ENCODE results near the gene AGBL3.

Gene AGBL3

GRCh38 chr7:135150072-135150782 lies 163.9 kb downstream of the AGBL3 start:
- no peak for DNase-seq

GRCh38 chr7:135151132-135151531 lies 164.8 kb downstream of the AGBL3 start:
- no peak for DNase-seq

GRCh38 chr7:135151533-135151932 lies 165.2 kb downstream of the AGBL3 start:
- DNase-seq: no peak

GRCh38 chr7:135152442-135152841 lies 166.1 kb downstream of the AGBL3 start:
- no peak for DNase-seq

- DNase-seq: no peak
These were observed 168.4 kb downstream of the AGBL3 start for GRCh38 chr7:135154734-135155133.

- no peak for DNase-seq
These were observed 170.0 kb downstream of the AGBL3 start for GRCh38 chr7:135156290-135156689.

- DNase-seq: no peak
These were observed 171.9 kb downstream of the AGBL3 start for GRCh38 chr7:135158141-135158655.

- no peak for DNase-seq
These were observed 172.6 kb downstream of the AGBL3 start for GRCh38 chr7:135158874-135159273.

- no peak for DNase-seq
These were observed 173.2 kb downstream of the AGBL3 start for GRCh38 chr7:135159359-135160085.

- no peak for DNase-seq
These were observed 174.0 kb downstream of the AGBL3 start for GRCh38 chr7:135160098-135160857.

- no peak for DNase-seq
These were observed 174.7 kb downstream of the AGBL3 start for GRCh38 chr7:135160858-135161653.

GRCh38 chr7:135161669-135162068 lies 175.4 kb downstream of the AGBL3 start:
- DNase-seq: no peak

- DNase-seq: no peak
These were observed 176.2 kb downstream of the AGBL3 start for GRCh38 chr7:135162382-135163001.

- DNase-seq: no peak
These were observed 178.2 kb downstream of the AGBL3 start for GRCh38 chr7:135164357-135165061.

GRCh38 chr7:135165862-135166261 lies 179.6 kb downstream of the AGBL3 start:
- DNase-seq: no peak

GRCh38 chr7:135166338-135166990 lies 180.2 kb downstream of the AGBL3 start:
- DNase-seq: no peak

GRCh38 chr7:135167365-135167917 lies 181.1 kb downstream of the AGBL3 start:
- no peak for DNase-seq

- DNase-seq: no peak
These were observed 181.7 kb downstream of the AGBL3 start for GRCh38 chr7:135168001-135168400.

GRCh38 chr7:135168489-135169140 lies 182.3 kb downstream of the AGBL3 start:
- DNase-seq: no peak
